HepG2 (cell line): ENCODE results near the gene MVB12A. TPM values are rescaled to one million over a fixed set of nuclear protein-coding genes. Genes with fewer than 3 reads are reported as not detected.
A peak's percentile ranks its signal among the peaks of the same experiment; 100 is the strongest.

Experiments
- CENPT ChIP-seq: sonication (generic); formaldehyde crosslinking; IDR thresholded peaks from 2 replicates; pipeline ENCODE4 v1.8.0; 2022; ENCODE audit warnings: low read depth, mild to moderate bottlenecking, moderate library complexity, missing genetic modification reagents
- GATA4 ChIP-seq: sonication (generic); IDR thresholded peaks from 2 replicates; pipeline ENCODE4 v1.6.1; 2016; ENCODE audit warnings: antibody characterized with exemption, low read depth, borderline replicate concordance
- GATAD2A ChIP-seq: IDR thresholded peaks from 2 replicates; pipeline ENCODE4 v1.6.1; 2016
- HES4 ChIP-seq: sonication (generic); formaldehyde crosslinking; IDR thresholded peaks from 2 replicates; pipeline ENCODE4 v1.9.0; 2021; ENCODE audit warnings: mild to moderate bottlenecking, missing genetic modification reagents, borderline replicate concordance
- HNRNPL ChIP-seq: fragments of 200-400 bp; formaldehyde crosslinking; IDR thresholded peaks from 2 replicates; pipeline ENCODE4 v1.6.1; 2017; ENCODE audit warnings: mild to moderate bottlenecking, low read depth, low read length
- NONO ChIP-seq, 2 experiments: fragments of 450-650 bp in 1 of 2; sonication (generic) in 1 of 2; formaldehyde crosslinking in 1 of 2; IDR thresholded peaks in 1 of 2; conservative IDR thresholded peaks in 1 of 2; 2 replicates each; pipeline versions ENCODE4 v1.6.1 to v1.8.0; 2017 to 2022; ENCODE audit warnings: mild to moderate bottlenecking in 1 of 2, missing genetic modification reagents in 1 of 2, moderate library complexity in 1 of 2
- THYN1 ChIP-seq: sonication (generic); formaldehyde crosslinking; IDR thresholded peaks from 2 replicates; pipeline ENCODE4 v1.8.1; 2023; ENCODE audit warnings: low read depth, mild to moderate bottlenecking, moderate library complexity, missing genetic modification reagents, borderline replicate concordance
- ZBTB7B ChIP-seq: sonication (generic); formaldehyde crosslinking; IDR thresholded peaks from 2 replicates; pipeline ENCODE4 v1.4.0; 2020; ENCODE audit warnings: missing genetic modification reagents
- ZNF205 ChIP-seq: IDR thresholded peaks from 2 replicates; pipeline ENCODE4 v1.6.1; 2018; ENCODE audit warnings: missing biosample characterization, missing genetic modification reagents
- ZNF530 ChIP-seq: sonication (generic); formaldehyde crosslinking; IDR thresholded peaks from 2 replicates; pipeline ENCODE4 v1.5.0; 2020; ENCODE audit warnings: low read depth, mild to moderate bottlenecking, missing genetic modification reagents
- ZNF552 ChIP-seq: sonication (generic); formaldehyde crosslinking; IDR thresholded peaks from 2 replicates; pipeline ENCODE4 v1.9.0; 2022; ENCODE audit warnings: missing genetic modification reagents, mild to moderate bottlenecking, borderline replicate concordance
- ZNF558 ChIP-seq: sonication (generic); formaldehyde crosslinking; IDR thresholded peaks from 2 replicates; pipeline ENCODE4 v1.9.0; 2022; ENCODE audit warnings: mild to moderate bottlenecking, missing genetic modification reagents, borderline replicate concordance
- ZNF572 ChIP-seq: sonication (generic); formaldehyde crosslinking; IDR thresholded peaks from 2 replicates; pipeline ENCODE4 v1.5.1; 2020; ENCODE audit warnings: mild to moderate bottlenecking, missing genetic modification reagents
- ZNF747 ChIP-seq: sonication (generic); formaldehyde crosslinking; IDR thresholded peaks from 2 replicates; pipeline ENCODE4 v1.8.1; 2023; ENCODE audit warnings: missing genetic modification reagents, mild to moderate bottlenecking, borderline replicate concordance
- polyA plus RNA-seq, 8 experiments: library from polyadenylated mRNA; depleted of rRNA in 3 of 8; stranded (reverse) in 7 of 8; unstranded in 1 of 8; fragments of >200 nt; fragmentation: Illumina TruSeq in 4 of 8; extraction: Trizol in 4 of 8; gene quantifications; 2 replicates each; pipeline versions ENCODE4 v1.2.1 to v1.2.3, GENCODE V29; 2011 to 2016; ENCODE audit warnings: low read depth in 4 of 8, missing spikeins in 1 of 8, mixed read lengths in 1 of 8; ENCODE audit not compliant: insufficient read depth in 1 of 8
- total RNA-seq, 5 experiments: library from RNA; depleted of rRNA; stranded (reverse); fragments of >200 nt; fragmentation: Illumina TruSeq; extraction: Trizol; gene quantifications; 2 replicates each; pipeline ENCODE4 v1.2.3, GENCODE V29; 2016; ENCODE audit warnings: low read depth in 1 of 5
- TF ChIP-seq, protein P1 (sequence below): sonication (generic); formaldehyde crosslinking; conservative IDR thresholded peaks from 2 replicates; pipeline ENCODE4 v1.8.0; 2022; ENCODE audit warnings: mild to moderate bottlenecking, moderate library complexity, missing genetic modification reagents
- TF ChIP-seq, protein P2 (sequence below): sonication (generic); formaldehyde crosslinking; IDR thresholded peaks from 2 replicates; pipeline ENCODE4 v1.5.1; 2020; ENCODE audit warnings: mild to moderate bottlenecking, missing genetic modification reagents, moderate library complexity
- TF ChIP-seq, protein P3 (sequence below): IDR thresholded peaks from 2 replicates; pipeline ENCODE4 v1.6.1; 2016
- TF ChIP-seq, protein P4 (sequence below): sonication (generic); formaldehyde crosslinking; conservative IDR thresholded peaks from 2 replicates; pipeline ENCODE4 v1.8.0; 2022; ENCODE audit warnings: low read depth, missing genetic modification reagents
- TF ChIP-seq, protein P5 (sequence below): sonication (generic); IDR thresholded peaks from 2 replicates; pipeline ENCODE4 v1.6.1; 2016; ENCODE audit warnings: low read depth, borderline replicate concordance

MVB12A gene
- total and polyA plus RNA-seq, 2 of the 13 experiments (the other 11 are each of a cell fraction or from before 2014, with no cell fraction given): 35.7 to 36.1 TPM

DNA sequence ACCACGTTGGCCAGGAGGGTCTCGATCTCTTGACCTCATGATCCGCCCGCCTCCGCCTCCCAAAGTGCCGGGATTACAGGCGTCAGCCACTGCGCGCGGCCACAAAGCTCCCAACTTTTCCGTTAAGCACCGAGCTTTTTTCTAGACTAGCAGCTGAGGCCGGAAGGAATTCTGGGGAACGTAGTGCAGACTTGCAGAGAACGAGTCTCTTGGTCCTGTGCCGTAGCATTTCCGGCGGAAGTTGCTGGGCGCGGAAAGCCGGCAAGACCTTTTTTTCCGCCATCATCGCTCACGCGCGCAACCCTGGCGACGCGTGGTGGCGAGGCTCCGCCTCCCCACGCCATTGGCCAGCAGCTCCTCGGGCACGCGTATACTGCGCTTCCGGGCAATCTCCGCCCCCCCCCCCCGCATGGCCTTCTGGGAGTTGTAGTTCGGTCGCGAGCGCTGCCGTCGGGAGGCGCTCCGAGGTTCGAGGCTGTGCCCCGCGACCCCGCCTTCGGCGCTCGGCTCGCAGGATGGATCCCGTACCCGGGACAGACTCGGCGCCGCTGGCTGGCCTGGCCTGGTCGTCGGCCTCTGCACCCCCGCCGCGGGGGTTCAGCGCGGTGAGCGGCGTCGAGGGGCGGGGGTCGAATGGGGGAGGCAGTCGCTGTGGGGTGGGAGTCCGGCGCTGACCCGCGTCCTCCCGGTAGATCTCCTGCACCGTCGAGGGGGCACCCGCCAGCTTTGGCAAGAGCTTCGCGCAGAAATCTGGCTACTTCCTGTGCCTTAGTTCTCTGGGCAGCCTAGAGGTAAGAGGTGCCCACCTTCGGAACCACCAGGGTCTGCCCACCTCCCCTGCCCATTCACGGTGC, at the start of gene MVB12A (continued):
- TF ChIP-seq, protein P1, sequence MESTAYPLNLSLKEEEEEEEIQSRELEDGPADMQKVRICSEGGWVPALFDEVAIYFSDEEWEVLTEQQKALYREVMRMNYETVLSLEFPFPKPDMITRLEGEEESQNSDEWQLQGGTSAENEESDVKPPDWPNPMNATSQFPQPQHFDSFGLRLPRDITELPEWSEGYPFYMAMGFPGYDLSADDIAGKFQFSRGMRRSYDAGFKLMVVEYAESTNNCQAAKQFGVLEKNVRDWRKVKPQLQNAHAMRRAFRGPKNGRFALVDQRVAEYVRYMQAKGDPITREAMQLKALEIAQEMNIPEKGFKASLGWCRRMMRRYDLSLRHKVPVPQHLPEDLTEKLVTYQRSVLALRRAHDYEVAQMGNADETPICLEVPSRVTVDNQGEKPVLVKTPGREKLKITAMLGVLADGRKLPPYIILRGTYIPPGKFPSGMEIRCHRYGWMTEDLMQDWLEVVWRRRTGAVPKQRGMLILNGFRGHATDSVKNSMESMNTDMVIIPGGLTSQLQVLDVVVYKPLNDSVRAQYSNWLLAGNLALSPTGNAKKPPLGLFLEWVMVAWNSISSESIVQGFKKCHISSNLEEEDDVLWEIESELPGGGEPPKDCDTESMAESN (CRISPR knock-in tag): no peak
- TF ChIP-seq, protein P2, sequence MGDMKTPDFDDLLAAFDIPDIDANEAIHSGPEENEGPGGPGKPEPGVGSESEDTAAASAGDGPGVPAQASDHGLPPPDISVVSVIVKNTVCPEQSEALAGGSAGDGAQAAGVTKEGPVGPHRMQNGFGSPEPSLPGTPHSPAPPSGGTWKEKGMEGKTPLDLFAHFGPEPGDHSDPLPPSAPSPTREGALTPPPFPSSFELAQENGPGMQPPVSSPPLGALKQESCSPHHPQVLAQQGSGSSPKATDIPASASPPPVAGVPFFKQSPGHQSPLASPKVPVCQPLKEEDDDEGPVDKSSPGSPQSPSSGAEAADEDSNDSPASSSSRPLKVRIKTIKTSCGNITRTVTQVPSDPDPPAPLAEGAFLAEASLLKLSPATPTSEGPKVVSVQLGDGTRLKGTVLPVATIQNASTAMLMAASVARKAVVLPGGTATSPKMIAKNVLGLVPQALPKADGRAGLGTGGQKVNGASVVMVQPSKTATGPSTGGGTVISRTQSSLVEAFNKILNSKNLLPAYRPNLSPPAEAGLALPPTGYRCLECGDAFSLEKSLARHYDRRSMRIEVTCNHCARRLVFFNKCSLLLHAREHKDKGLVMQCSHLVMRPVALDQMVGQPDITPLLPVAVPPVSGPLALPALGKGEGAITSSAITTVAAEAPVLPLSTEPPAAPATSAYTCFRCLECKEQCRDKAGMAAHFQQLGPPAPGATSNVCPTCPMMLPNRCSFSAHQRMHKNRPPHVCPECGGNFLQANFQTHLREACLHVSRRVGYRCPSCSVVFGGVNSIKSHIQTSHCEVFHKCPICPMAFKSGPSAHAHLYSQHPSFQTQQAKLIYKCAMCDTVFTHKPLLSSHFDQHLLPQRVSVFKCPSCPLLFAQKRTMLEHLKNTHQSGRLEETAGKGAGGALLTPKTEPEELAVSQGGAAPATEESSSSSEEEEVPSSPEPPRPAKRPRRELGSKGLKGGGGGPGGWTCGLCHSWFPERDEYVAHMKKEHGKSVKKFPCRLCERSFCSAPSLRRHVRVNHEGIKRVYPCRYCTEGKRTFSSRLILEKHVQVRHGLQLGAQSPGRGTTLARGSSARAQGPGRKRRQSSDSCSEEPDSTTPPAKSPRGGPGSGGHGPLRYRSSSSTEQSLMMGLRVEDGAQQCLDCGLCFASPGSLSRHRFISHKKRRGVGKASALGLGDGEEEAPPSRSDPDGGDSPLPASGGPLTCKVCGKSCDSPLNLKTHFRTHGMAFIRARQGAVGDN (CRISPR knock-in tag): peak; percentile 81
- TF ChIP-seq THYN1 (no peak), ZNF572 (CRISPR knock-in tag) (no peak), ZBTB7B (CRISPR knock-in tag) (no peak), GATA4 (no peak), ZNF552 (no peak), HES4 (CRISPR knock-in tag) (peak; percentile 51; the same call in 1 of the 2 replicates), ZNF530 (CRISPR knock-in tag) (no peak), ZNF558 (CRISPR knock-in tag) (no peak), ZNF205 (CRISPR knock-in tag) (peak; percentile 35; the same call in 1 of the 2 replicates), NONO (IDR thresholded peaks at IDR 0.05) (no peak), NONO (CRISPR knock-in tag; conservative IDR thresholded peaks at IDR 0.05) (peak; percentile 84), ZNF747 (CRISPR knock-in tag) (no peak; the same call in 1 of the 2 replicates), HNRNPL (no peak), GATAD2A (peak; percentile 66), CENPT (CRISPR knock-in tag) (no peak)
- TF ChIP-seq, protein P3, sequence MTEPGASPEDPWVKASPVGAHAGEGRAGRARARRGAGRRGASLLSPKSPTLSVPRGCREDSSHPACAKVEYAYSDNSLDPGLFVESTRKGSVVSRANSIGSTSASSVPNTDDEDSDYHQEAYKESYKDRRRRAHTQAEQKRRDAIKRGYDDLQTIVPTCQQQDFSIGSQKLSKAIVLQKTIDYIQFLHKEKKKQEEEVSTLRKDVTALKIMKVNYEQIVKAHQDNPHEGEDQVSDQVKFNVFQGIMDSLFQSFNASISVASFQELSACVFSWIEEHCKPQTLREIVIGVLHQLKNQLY (CRISPR knock-in tag): peak; percentile 42; the same call in 1 of the 2 replicates
- TF ChIP-seq, protein P4, sequence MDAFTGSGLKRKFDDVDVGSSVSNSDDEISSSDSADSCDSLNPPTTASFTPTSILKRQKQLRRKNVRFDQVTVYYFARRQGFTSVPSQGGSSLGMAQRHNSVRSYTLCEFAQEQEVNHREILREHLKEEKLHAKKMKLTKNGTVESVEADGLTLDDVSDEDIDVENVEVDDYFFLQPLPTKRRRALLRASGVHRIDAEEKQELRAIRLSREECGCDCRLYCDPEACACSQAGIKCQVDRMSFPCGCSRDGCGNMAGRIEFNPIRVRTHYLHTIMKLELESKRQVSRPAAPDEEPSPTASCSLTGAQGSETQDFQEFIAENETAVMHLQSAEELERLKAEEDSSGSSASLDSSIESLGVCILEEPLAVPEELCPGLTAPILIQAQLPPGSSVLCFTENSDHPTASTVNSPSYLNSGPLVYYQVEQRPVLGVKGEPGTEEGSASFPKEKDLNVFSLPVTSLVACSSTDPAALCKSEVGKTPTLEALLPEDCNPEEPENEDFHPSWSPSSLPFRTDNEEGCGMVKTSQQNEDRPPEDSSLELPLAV (CRISPR knock-in tag): no peak
- TF ChIP-seq, protein P5, sequence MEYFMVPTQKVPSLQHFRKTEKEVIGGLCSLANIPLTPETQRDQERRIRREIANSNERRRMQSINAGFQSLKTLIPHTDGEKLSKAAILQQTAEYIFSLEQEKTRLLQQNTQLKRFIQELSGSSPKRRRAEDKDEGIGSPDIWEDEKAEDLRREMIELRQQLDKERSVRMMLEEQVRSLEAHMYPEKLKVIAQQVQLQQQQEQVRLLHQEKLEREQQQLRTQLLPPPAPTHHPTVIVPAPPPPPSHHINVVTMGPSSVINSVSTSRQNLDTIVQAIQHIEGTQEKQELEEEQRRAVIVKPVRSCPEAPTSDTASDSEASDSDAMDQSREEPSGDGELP: peak; percentile 93
